Mucosa of stomach (tissue), 1 donor: ENCODE measurements around the gene ADARB1.

Source experiments
- H3K27me3 ChIP-seq: one replicate; pipeline ENCODE4 v1.7.0; 2013; ENCODE audit warnings: mild to moderate bottlenecking, low read length; ENCODE audit not compliant: control insufficient read depth, insufficient read depth
- H3K36me3 ChIP-seq: one replicate; pipeline ENCODE4 v1.7.0; 2013; ENCODE audit warnings: low read length; ENCODE audit not compliant: control insufficient read depth, insufficient read depth
- H3K4me1 ChIP-seq: one replicate; pipeline ENCODE4 v1.7.0; 2013; ENCODE audit warnings: mild to moderate bottlenecking, low read length; ENCODE audit not compliant: control insufficient read depth, insufficient read depth
- H3K4me3 ChIP-seq: one replicate; pipeline ENCODE4 v1.7.0; 2013; ENCODE audit warnings: low read length
- H3K9ac ChIP-seq: one replicate; pipeline ENCODE4 v1.7.0; 2013; ENCODE audit warnings: mild to moderate bottlenecking, low read length, moderate library complexity
- H3K9me3 ChIP-seq: one replicate; pipeline ENCODE4 v1.7.0; 2013; ENCODE audit warnings: mild to moderate bottlenecking, low read length, moderate library complexity; ENCODE audit not compliant: control insufficient read depth
- donor health status: Pancreatic carcinoma.

ADARB1 gene

GRCh38 chr21:45152265-45152746 is 77.9 kb downstream of the ADARB1 start:
- Histone ChIP-seq H3K4me3 (no peak overlapping the region), H3K27me3 (no peaks in the 10 kb centered on the region), H3K36me3 (no peaks in the 10 kb centered on the region), H3K9me3 (no peaks in the 10 kb centered on the region), H3K4me1 (peaks cover 5% of the 10 kb centered on the region), H3K9ac (no peak overlapping the region)

GRCh38 chr21:45153358-45154318 is 79.3 kb downstream of the ADARB1 start:
- peaks cover 5% of the 10 kb centered on the region for H3K4me1 ChIP-seq
- H3K36me3 ChIP-seq = no peaks in the 10 kb centered on the region
- no peak overlapping the region for H3K4me3 ChIP-seq
- H3K9me3 ChIP-seq = no peaks in the 10 kb centered on the region
- no peak overlapping the region for H3K9ac ChIP-seq
- H3K27me3 ChIP-seq = no peaks in the 10 kb centered on the region

- Histone ChIP-seq H3K9me3 (no peaks in the 10 kb centered on the region), H3K9ac (no peak overlapping the region), H3K36me3 (no peaks in the 10 kb centered on the region), H3K4me3 (no peak overlapping the region), H3K27me3 (no peaks in the 10 kb centered on the region), H3K4me1 (peaks cover 5% of the 10 kb centered on the region)
Observed at GRCh38 chr21:45154511-45155508, 80.4 kb downstream of the ADARB1 start.

- Histone ChIP-seq H3K9ac (no peak overlapping the region), H3K4me3 (no peak overlapping the region), H3K4me1 (peaks cover 5% of the 10 kb centered on the region), H3K36me3 (no peaks in the 10 kb centered on the region), H3K27me3 (no peaks in the 10 kb centered on the region), H3K9me3 (no peaks in the 10 kb centered on the region)
Observed at GRCh38 chr21:45155910-45156309, 81.5 kb downstream of the ADARB1 start.

- Histone ChIP-seq H3K4me3 (no peak overlapping the region), H3K36me3 (no peaks in the 10 kb centered on the region), H3K9ac (no peak overlapping the region), H3K4me1 (peaks cover 5% of the 10 kb centered on the region), H3K27me3 (no peaks in the 10 kb centered on the region), H3K9me3 (no peaks in the 10 kb centered on the region)
Observed at GRCh38 chr21:45156459-45156858, 82.1 kb downstream of the ADARB1 start.

- Histone ChIP-seq H3K4me3 (no peak overlapping the region), H3K4me1 (no peaks in the 10 kb centered on the region), H3K27me3 (no peaks in the 10 kb centered on the region), H3K9ac (no peak overlapping the region), H3K36me3 (no peaks in the 10 kb centered on the region), H3K9me3 (no peaks in the 10 kb centered on the region)
Observed at GRCh38 chr21:45157932-45158331, 83.6 kb downstream of the ADARB1 start.

- no peaks in the 10 kb centered on the region for H3K36me3 ChIP-seq
Observed at GRCh38 chr21:45158491-45159423, 84.4 kb downstream of the ADARB1 start.

GRCh38 chr21:45160198-45160597 is 85.8 kb downstream of the ADARB1 start:
- Histone ChIP-seq H3K4me3 (no peak overlapping the region), H3K9me3 (no peaks in the 10 kb centered on the region), H3K27me3 (no peaks in the 10 kb centered on the region), H3K4me1 (no peaks in the 10 kb centered on the region), H3K36me3 (no peaks in the 10 kb centered on the region), H3K9ac (no peak overlapping the region)

More at GRCh38 chr21:45158491-45159423, 84.4 kb downstream of the ADARB1 start:
- Histone ChIP-seq H3K9ac (no peak overlapping the region), H3K9me3 (no peaks in the 10 kb centered on the region), H3K27me3 (no peaks in the 10 kb centered on the region), H3K4me3 (no peak overlapping the region), H3K4me1 (no peaks in the 10 kb centered on the region)

GRCh38 chr21:45161038-45161945 is 86.9 kb downstream of the ADARB1 start:
- no peaks in the 10 kb centered on the region for H3K36me3 ChIP-seq
- no peaks in the 10 kb centered on the region for H3K4me1 ChIP-seq
- H3K4me3 ChIP-seq = no peak overlapping the region
- H3K9ac ChIP-seq = no peak overlapping the region
- H3K9me3 ChIP-seq = no peaks in the 10 kb centered on the region
- H3K27me3 ChIP-seq = no peaks in the 10 kb centered on the region

GRCh38 chr21:45162115-45162514 is 87.7 kb downstream of the ADARB1 start:
- no peak overlapping the region for H3K4me3 ChIP-seq
- H3K36me3 ChIP-seq = no peaks in the 10 kb centered on the region
- no peaks in the 10 kb centered on the region for H3K27me3 ChIP-seq
- no peaks in the 10 kb centered on the region for H3K4me1 ChIP-seq
- H3K9ac ChIP-seq = no peak overlapping the region
- no peaks in the 10 kb centered on the region for H3K9me3 ChIP-seq
